C4-2B (cell line): ENCODE data around the gene PRDX2.

Experiments
- CTCF ChIP-seq: fragments of 450-650 bp; conservative IDR thresholded peaks from 2 replicates; pipeline ENCODE4 v1.5.1; 2017; ENCODE audit warnings: mild to moderate bottlenecking
- ZFX ChIP-seq: fragments of 450-650 bp; IDR thresholded peaks from 2 replicates; pipeline ENCODE4 v1.6.1; 2017

GRCh38 chr19:12787458-12787857, 14.1 kb downstream of the PRDX2 start:
- TF ChIP-seq CTCF (no peak), ZFX (no peak)
